K562 (cell line): ENCODE data around the gene ICAM1. TPM values are rescaled to one million over a fixed set of nuclear protein-coding genes. Genes with fewer than 3 reads are reported as not detected.

Experiments
- BRF1 ChIP-seq: IDR thresholded peaks from 3 replicates; pipeline ENCODE4 v1.6.1; 2011; ENCODE audit warnings: borderline replicate concordance, mild to moderate bottlenecking; ENCODE audit not compliant: insufficient read length; ENCODE audit errors: extremely low read depth
- JUN ChIP-seq, 2 experiments: sonication (generic) in 1 of 2; formaldehyde crosslinking in 1 of 2; IDR thresholded peaks; 2 replicates each; pipeline versions ENCODE4 v1.6.1 to v1.8.0; 2012 to 2022; ENCODE audit warnings: borderline replicate concordance in 2 of 2, mild to moderate bottlenecking in 2 of 2, improper control_type of control experiment in 1 of 2, low read depth in 1 of 2, low read length in 1 of 2, missing genetic modification reagents in 1 of 2
- NBN ChIP-seq: fragments of 450-650 bp; IDR thresholded peaks from 2 replicates; pipeline ENCODE4 v1.6.1; 2016; ENCODE audit warnings: low read depth, mild to moderate bottlenecking
- NONO ChIP-seq, 2 experiments: fragments of 200-400 bp in 1 of 2; fragments of 450-650 bp in 1 of 2; formaldehyde crosslinking in 1 of 2; IDR thresholded peaks; 2 replicates each; pipeline ENCODE4 v1.6.1; 2017; ENCODE audit warnings: low read depth in 2 of 2, mild to moderate bottlenecking in 2 of 2, moderate library complexity in 2 of 2, low read length in 1 of 2
- POLR2AphosphoS2 ChIP-seq: IDR thresholded peaks from 2 replicates; pipeline ENCODE4 v1.6.1; 2012; ENCODE audit warnings: low read length, improper control_type of control experiment
- SMAD1 ChIP-seq: fragments of 150-350 bp; IDR thresholded peaks from 2 replicates; pipeline ENCODE4 v1.6.1; 2014; ENCODE audit warnings: low read length, low read depth; ENCODE audit not compliant: partially characterized antibody
- XRCC3 ChIP-seq: fragments of 450-650 bp; IDR thresholded peaks from 2 replicates; pipeline ENCODE4 v1.6.1; 2017; ENCODE audit warnings: mild to moderate bottlenecking, moderate library complexity
- YBX1 ChIP-seq: fragments of 450-650 bp; IDR thresholded peaks from 2 replicates; pipeline ENCODE4 v1.7.1; 2016; ENCODE audit warnings: mild to moderate bottlenecking
- ZFP36 ChIP-seq: fragments of 150-350 bp; IDR thresholded peaks from 2 replicates; pipeline ENCODE4 v1.6.1; 2018; ENCODE audit warnings: low read length, low read depth; ENCODE audit not compliant: partially characterized antibody
- ZFPM2 ChIP-seq: fragments of 250-450 bp; sonication (Bioruptor Pico); IDR thresholded peaks from 2 replicates; pipeline ENCODE4 v1.5.1; 2022; ENCODE audit warnings: mild to moderate bottlenecking
- ZKSCAN8 ChIP-seq: fragments of 200-800 bp; sonication (Bioruptor generic); IDR thresholded peaks from 2 replicates; pipeline ENCODE4 v1.6.1; 2016; ENCODE audit warnings: missing genetic modification characterization, missing compliant biosample characterization
- ZNF174 ChIP-seq: fragments of 250-450 bp; sonication (Bioruptor Pico); IDR thresholded peaks from 2 replicates; pipeline ENCODE4 v1.4.0; 2020; ENCODE audit warnings: mild to moderate bottlenecking
- ZNF384 ChIP-seq: IDR thresholded peaks from 2 replicates; pipeline ENCODE4 v1.6.1; 2012; ENCODE audit warnings: low read depth, low read length, improper control_type of control experiment
- ZNF668 ChIP-seq: fragments of 250-450 bp; sonication (Bioruptor Pico); IDR thresholded peaks from 2 replicates; pipeline ENCODE4 v1.8.0; 2022; ENCODE audit warnings: mild to moderate bottlenecking, inconsistent platforms
- ZNF79 ChIP-seq: fragments of 250-450 bp; sonication (Bioruptor Pico); IDR thresholded peaks from 2 replicates; pipeline ENCODE4 v1.4.0; 2020; ENCODE audit warnings: low read depth, mild to moderate bottlenecking, moderate library complexity
- polyA plus RNA-seq, 8 experiments: library from polyadenylated mRNA; depleted of rRNA in 4 of 8; stranded (reverse) in 5 of 8; unstranded in 3 of 8; fragments of >200 nt; fragmentation: Nextera tagmentation in 2 of 8; fragmentation: Illumina TruSeq in 1 of 8; extraction: Ambion mirVana in 2 of 8; extraction: Trizol in 1 of 8; gene quantifications; 2 replicates each; pipeline versions ENCODE4 v1.2.1 to v1.2.3, GENCODE V29; 2011 to 2014; ENCODE audit warnings: inconsistent platforms in 1 of 8, missing spikeins in 1 of 8
- total RNA-seq, 7 experiments: library from RNA; depleted of rRNA in 6 of 7; stranded (reverse); fragments of >200 nt in 6 of 7; fragmentation: Illumina TruSeq in 2 of 7; extraction: Trizol in 2 of 7; gene quantifications; 2 replicates each; pipeline versions ENCODE4 v1.2.1 to v1.2.3, GENCODE V29; 2011 to 2021; ENCODE audit warnings: low replicate concordance in 1 of 7
- TF ChIP-seq, protein P1 (sequence below): fragments of 450-650 bp; IDR thresholded peaks from 2 replicates; pipeline ENCODE4 v1.6.1; 2016; ENCODE audit warnings: mild to moderate bottlenecking, moderate library complexity
- TF ChIP-seq, protein P2 (sequence below): fragments of 250-450 bp; sonication (Bioruptor Pico); IDR thresholded peaks from 2 replicates; pipeline ENCODE4 v1.8.0; 2021; ENCODE audit warnings: moderate library complexity, mild to moderate bottlenecking, inconsistent platforms

ICAM1 gene
- total and polyA plus RNA-seq, 9 of the 15 experiments (the other 6 are each of a cell fraction or from before 2014, with no cell fraction given), result 2.3 to 24.4 (median 13.4) TPM

- TF ChIP-seq ZKSCAN8 (peak; percentile 95), YBX1 (no peak), ZNF668 (no peak), ZFP36 (no peak), ZFPM2 (CRISPR knock-in tag) (no peak), ZNF384 (peak; percentile 37; the same call in 1 of the 2 replicates), ZNF174 (no peak), XRCC3 (no peak), POLR2AphosphoS2 (no peak), BRF1 (no peak), SMAD1 (no peak), ZNF79 (CRISPR knock-in tag) (no peak), NONO (IDR thresholded peaks at IDR 0.05; ENCODE audit: low read depth in 2 of 2, low read length in 1 of 2) (no peak), NBN (no peak), JUN (IDR thresholded peaks at IDR 0.05; ENCODE audit: borderline replicate concordance, low read depth, low read length) (no peak), JUN (CRISPR knock-in tag; IDR thresholded peaks at IDR 0.05; ENCODE audit: borderline replicate concordance) (no peak)
- TF ChIP-seq, protein P1, sequence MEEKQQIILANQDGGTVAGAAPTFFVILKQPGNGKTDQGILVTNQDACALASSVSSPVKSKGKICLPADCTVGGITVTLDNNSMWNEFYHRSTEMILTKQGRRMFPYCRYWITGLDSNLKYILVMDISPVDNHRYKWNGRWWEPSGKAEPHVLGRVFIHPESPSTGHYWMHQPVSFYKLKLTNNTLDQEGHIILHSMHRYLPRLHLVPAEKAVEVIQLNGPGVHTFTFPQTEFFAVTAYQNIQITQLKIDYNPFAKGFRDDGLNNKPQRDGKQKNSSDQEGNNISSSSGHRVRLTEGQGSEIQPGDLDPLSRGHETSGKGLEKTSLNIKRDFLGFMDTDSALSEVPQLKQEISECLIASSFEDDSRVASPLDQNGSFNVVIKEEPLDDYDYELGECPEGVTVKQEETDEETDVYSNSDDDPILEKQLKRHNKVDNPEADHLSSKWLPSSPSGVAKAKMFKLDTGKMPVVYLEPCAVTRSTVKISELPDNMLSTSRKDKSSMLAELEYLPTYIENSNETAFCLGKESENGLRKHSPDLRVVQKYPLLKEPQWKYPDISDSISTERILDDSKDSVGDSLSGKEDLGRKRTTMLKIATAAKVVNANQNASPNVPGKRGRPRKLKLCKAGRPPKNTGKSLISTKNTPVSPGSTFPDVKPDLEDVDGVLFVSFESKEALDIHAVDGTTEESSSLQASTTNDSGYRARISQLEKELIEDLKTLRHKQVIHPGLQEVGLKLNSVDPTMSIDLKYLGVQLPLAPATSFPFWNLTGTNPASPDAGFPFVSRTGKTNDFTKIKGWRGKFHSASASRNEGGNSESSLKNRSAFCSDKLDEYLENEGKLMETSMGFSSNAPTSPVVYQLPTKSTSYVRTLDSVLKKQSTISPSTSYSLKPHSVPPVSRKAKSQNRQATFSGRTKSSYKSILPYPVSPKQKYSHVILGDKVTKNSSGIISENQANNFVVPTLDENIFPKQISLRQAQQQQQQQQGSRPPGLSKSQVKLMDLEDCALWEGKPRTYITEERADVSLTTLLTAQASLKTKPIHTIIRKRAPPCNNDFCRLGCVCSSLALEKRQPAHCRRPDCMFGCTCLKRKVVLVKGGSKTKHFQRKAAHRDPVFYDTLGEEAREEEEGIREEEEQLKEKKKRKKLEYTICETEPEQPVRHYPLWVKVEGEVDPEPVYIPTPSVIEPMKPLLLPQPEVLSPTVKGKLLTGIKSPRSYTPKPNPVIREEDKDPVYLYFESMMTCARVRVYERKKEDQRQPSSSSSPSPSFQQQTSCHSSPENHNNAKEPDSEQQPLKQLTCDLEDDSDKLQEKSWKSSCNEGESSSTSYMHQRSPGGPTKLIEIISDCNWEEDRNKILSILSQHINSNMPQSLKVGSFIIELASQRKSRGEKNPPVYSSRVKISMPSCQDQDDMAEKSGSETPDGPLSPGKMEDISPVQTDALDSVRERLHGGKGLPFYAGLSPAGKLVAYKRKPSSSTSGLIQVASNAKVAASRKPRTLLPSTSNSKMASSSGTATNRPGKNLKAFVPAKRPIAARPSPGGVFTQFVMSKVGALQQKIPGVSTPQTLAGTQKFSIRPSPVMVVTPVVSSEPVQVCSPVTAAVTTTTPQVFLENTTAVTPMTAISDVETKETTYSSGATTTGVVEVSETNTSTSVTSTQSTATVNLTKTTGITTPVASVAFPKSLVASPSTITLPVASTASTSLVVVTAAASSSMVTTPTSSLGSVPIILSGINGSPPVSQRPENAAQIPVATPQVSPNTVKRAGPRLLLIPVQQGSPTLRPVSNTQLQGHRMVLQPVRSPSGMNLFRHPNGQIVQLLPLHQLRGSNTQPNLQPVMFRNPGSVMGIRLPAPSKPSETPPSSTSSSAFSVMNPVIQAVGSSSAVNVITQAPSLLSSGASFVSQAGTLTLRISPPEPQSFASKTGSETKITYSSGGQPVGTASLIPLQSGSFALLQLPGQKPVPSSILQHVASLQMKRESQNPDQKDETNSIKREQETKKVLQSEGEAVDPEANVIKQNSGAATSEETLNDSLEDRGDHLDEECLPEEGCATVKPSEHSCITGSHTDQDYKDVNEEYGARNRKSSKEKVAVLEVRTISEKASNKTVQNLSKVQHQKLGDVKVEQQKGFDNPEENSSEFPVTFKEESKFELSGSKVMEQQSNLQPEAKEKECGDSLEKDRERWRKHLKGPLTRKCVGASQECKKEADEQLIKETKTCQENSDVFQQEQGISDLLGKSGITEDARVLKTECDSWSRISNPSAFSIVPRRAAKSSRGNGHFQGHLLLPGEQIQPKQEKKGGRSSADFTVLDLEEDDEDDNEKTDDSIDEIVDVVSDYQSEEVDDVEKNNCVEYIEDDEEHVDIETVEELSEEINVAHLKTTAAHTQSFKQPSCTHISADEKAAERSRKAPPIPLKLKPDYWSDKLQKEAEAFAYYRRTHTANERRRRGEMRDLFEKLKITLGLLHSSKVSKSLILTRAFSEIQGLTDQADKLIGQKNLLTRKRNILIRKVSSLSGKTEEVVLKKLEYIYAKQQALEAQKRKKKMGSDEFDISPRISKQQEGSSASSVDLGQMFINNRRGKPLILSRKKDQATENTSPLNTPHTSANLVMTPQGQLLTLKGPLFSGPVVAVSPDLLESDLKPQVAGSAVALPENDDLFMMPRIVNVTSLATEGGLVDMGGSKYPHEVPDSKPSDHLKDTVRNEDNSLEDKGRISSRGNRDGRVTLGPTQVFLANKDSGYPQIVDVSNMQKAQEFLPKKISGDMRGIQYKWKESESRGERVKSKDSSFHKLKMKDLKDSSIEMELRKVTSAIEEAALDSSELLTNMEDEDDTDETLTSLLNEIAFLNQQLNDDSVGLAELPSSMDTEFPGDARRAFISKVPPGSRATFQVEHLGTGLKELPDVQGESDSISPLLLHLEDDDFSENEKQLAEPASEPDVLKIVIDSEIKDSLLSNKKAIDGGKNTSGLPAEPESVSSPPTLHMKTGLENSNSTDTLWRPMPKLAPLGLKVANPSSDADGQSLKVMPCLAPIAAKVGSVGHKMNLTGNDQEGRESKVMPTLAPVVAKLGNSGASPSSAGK, result no peak
- TF ChIP-seq, protein P2, sequence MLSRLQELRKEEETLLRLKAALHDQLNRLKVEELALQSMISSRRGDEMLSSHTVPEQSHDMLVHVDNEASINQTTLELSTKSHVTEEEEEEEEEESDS (CRISPR knock-in tag), result no peak
Measured at GRCh38 chr19:10269333-10270179, 1.4 kb upstream of the ICAM1 start (continued).
